Stimulated activated CD4-positive, alpha-beta T cell treated with anti-CD3 and anti-CD28 coated beads, Interleukin-1b, Interleukin-23, amount 100 ng/mL, for 48 hours (primary cell): Measurements from ENCODE around the gene GABRR3.
"Not testable (repeated sequence)": the region's sequence is repeated elsewhere in the genome, so short reads cannot be mapped to it uniquely, and the experiment has no call there.

Experiments used
- DNase-seq: peaks from one replicate; pipeline ENCODE4 v3.0.0-alpha.2; 2020

The GABRR3 gene

DNA sequence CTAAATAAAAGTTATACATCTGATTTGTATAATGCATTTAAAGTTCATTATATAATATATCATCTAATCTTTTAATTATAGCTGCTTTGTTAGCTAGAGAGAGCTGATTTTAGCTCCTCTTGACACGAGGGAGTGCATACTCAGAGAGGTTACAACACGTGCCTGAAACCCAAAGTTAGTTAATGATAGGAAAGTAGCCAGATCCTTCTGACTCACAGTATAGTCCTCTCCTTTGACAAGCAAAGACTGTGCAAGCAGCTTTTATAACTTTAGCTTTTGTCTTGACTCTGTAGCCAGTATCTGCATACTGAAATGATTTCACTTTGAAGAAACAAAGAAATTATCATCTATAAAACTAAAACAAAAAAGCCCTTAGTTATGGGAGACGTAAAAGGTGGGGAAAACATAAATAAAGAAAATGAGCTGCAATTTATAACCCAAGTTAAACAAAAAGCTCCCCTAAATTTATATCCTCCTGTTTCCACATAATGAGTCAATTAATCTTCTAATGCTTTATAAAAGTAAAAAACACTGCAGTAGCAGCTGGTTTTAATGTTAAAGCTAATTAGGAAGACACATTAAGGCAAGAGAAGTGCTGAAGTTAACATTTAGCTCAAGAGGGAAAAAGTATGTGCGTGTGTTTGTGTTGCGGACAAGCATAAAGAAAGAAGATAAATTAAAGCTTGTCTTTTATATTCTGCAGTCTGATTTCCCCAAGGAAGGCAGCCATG lies 13.1 kb downstream of the GABRR3 start:
- DNase-seq = no peak

- DNase-seq = no peak
Measured at GRCh38 chr3:98020412-98020811, 14.7 kb downstream of the GABRR3 start.

DNA sequence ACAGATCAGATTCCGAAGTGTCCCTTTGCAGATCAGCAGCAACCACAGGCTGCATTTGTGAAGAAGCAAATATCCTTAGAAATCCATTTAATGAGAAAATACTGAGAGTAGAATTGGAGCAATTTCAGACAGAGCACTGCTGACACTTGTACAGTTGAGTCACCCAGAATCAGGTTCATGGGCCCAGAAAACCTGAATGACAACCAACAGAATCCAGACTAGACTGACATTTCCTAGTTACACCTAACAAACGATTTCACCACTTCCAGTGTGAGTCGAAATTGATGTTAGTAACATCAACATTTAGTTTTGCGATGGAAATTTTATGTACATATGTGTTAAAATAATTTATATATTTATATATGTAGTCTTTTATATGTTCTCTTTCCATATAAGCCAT lies 16.8 kb downstream of the GABRR3 start:
- DNase-seq = no peak

DNA sequence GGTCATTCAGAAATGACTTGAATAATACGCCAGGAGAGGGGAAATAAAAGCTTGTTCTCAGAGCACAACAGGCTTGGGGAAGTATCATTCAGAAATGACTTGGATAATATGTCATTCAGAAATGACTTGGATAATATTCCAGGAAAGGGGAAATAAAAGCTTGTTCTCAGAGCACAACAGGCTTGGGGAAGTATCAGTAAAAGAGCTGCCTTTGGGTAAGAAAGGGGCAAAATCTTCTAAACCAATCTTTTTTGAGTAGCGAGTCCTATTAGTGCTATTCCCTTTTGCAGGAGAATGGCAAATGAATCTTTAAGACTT lies 20.9 kb downstream of the GABRR3 start:
- DNase-seq = no peak

DNA sequence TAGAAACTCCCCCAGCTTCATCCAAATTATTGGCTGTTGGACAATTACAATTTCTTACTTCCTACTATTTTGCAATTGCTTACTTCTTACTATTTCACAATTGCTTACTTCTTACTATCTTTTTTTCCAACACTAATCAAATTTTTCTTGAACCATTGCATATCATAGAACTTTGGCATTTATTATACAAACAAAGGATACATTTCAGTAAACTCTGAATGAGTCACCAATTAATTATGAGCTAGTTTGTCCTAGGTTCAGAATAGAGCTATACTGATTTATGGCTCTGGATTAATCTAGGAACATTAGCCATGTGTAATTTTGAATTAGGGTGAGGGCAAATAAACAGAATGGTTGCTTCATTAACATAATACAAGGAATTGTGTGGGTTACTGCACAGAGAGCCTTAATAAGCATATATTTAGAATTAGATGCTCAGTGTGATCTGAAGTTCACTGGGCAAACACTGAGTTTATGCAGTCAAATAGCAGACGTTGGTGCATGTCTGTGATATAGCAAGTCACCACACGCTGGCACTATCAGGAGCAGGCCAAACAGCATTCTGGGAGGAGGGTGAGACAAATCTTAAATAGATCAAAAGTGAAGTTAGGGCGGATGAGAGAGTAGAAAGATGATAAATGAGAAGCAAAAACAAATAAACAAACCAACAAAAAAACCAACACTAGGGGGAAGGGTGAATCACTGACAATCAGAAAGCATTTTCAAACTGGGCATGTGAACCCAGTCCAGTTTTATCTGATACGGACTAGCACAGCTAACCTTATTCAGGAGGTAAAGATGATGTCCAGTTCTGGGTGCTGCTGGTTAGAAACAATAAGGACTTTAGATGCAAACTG lies 21.5 kb downstream of the GABRR3 start:
- DNase-seq = no peak

- DNase-seq = no peak
Measured at GRCh38 chr3:98012979-98013378, 22.1 kb downstream of the GABRR3 start.

- not testable (repeated sequence) for DNase-seq
Measured at GRCh38 chr3:98010883-98011449, 24.1 kb downstream of the GABRR3 start.

GRCh38 chr3:98010194-98010882 lies 24.8 kb downstream of the GABRR3 start:
- DNase-seq = no peak

- DNase-seq = no peak
Measured at GRCh38 chr3:98008855-98009254, 26.3 kb downstream of the GABRR3 start.

DNA sequence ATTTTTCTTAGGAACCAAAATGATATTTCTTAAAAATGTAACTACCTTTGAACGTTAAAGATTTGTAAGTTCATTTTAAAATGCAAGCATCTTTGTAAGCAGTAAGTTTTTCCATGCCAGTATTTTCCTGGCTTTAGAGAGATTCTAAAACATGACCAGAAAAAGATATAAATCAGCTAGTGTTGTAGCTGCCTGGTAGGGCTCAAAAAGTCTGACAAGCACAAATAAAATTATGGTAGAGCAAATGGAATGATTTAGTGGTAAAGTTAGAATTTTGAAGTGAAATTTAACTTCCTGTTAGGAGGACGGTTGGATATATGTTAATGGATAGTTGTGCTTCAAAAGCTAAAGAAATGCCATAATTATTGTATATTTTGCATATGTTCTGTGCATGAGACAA lies 29.7 kb downstream of the GABRR3 start:
- no peak for DNase-seq

- no peak for DNase-seq
Measured at GRCh38 chr3:98004721-98005120, 30.4 kb downstream of the GABRR3 start.

DNA sequence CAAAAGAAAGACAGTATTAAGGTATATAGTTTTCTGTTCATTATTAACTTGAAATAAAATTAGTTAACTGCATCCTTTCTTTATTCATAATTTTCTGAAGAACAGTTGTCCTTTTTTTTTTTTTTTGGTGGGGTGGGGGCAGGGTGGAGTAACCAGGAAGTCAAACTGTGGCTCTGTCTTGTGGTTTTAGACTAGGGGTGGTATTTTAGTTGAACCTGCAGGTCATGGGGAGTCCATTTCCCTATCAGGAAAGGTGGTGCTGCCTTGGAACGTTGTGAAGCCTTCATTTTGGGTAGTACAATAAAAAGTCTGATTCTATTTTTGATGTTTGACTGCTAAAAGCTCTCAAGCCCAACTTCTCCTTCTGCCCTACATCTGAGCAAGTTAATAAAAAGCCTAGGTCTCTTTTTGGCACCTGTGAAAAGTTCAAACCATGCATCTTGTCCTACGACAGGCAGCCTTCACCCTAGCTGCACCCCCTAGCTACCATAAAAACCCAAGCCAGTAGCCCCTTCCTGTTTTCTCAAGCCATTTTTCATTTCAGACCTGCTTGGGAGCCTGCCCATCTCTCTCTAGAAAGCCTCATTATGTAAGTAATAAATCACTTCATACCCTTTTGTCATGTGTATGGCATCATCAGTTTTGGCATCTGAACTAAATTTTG lies 31.7 kb downstream of the GABRR3 start:
- DNase-seq = no peak

- no peak for DNase-seq
Measured at GRCh38 chr3:98002717-98003116, 32.4 kb downstream of the GABRR3 start.

DNA sequence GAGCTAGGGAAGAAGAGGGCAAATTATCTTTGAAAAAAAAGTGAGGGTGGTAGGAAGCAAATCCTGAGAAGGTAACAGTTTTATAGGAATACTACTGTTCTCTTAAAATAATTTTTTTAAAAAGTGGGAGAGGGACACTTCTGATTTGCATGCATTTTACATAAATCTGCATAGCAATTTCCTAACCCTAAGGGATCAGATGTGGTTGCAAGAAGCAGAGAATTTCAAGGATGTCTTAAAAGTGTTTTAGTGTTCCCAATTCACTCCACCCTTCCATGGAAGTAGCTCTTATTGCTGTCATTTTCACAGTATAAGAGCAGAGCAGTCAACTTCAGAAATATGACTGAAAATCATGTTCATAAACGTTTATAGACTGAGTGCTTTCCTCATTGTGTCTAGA lies 35.1 kb downstream of the GABRR3 start:
- DNase-seq = no peak

- DNase-seq = no peak
Measured at GRCh38 chr3:97999103-97999502, 36.0 kb downstream of the GABRR3 start.

DNA sequence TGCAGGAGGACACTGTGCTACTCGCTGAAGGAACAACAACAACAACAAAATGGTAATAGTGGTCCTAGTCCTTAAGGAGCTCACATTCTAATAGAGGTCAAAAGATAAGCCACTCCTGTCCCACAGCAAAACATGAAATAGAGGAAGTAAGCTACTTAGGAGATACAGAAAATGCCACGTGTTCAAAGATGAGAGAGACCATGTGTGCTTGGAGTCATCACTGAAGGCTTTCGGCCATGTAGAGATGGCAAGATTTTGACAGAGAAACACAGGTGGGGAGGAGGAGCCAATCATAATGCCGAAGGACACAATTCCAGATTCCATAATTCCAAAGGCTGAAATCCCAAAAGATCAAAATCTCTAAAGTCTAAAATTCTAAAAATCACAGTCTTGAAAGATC lies 38.1 kb downstream of the GABRR3 start:
- DNase-seq = no peak

DNA sequence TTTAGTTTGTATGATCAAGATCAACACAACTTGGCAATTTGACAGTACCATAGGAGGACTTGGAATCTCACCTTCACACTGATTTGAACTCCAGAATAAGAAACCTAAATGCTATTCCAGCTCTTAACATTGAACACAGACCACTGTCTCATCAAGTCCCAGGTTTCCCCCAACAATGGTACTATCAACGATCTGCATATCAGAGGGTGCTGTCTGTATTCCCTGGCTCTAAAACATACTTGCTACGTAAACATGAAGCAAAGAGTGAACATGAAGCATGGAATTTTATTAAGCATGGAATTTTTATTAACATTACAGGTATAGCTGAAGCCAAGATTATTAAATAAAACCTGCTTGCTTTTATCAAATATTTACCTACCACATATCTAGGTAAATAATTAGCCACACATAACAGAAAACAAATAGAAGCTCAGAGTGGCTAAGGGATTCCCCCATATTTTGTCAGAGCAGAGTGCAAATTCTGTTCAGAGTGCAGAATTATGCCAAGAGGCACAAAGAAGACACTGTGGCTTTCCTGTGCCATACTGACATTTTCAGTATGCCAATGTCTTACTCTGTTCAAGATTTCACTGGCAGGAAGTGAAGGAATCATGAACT lies 40.7 kb downstream of the GABRR3 start:
- DNase-seq = no peak

GRCh38 chr3:97993526-97993925 lies 41.6 kb downstream of the GABRR3 start:
- no peak for DNase-seq

DNA sequence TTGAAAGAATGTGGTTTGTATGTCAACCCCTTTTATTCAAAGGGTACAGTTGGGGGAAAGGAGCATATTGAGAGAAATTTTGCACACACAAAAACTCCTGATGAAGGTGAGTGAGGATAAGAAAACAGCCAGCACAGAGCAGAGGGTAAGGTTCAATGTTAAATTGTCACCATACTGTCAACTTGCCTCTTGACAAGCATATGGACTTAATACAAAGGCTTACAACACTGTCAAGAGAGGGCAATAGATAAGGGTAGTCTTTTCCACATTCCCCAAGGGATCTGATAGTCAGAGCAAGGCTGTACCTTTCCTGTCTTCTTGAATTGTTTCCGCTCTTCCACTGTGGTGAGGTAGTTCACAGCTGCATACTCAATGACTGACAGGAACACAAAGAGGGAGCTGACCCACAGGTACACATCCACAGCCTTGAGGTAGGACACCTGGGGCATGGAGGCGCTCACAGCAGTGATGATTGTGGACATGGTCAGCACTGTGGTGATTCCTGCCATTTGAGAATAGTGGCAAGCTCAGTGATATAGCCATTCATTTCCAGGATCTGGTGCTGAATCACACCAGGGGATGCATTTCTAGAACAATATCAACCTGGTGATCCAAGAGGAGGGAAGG lies 42.5 kb downstream of the GABRR3 start:
- no peak for DNase-seq

DNA sequence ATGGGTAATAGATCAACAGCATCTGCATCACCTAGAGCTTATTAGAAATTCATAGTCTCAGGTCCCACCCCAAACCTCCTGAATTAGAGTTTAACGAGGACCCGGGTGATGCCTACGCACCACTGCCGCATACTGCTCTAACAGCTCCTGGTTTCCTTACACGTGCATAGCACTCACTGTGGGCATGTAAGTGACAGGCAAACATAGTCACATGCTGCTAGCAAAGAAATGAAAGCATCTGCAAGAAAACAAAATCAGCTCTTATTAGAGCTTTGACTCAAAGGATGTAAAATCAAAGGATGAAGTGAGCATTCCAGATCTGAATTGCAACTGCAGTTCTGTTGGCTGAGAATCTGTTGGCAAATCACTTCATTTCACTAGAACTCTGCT lies 43.8 kb downstream of the GABRR3 start:
- no peak for DNase-seq

- no peak for DNase-seq
Measured at GRCh38 chr3:97990624-97991292, 44.4 kb downstream of the GABRR3 start.
